Measurements from ENCODE around the gene EIF2S3B. TPM values are rescaled to one million over a fixed set of nuclear protein-coding genes. Genes with fewer than 3 reads are reported as not detected.
"Not testable (repeated sequence)": the region's sequence is repeated elsewhere in the genome, so short reads cannot be mapped to it uniquely, and the experiment has no call there.

EIF2S3B gene
- polyA plus RNA-seq (2013, experiment 1 of 4) = 1.1 TPM
- polyA plus RNA-seq (2013, experiment 2 of 4) = 0.68 TPM
- 0.53 TPM for polyA plus RNA-seq (2013, experiment 3 of 4)
- 0.53 TPM for polyA plus RNA-seq (2013, experiment 4 of 4)

GRCh38 chr12:10505620-10506019 is at the start of gene EIF2S3B:
Gene EIF2S3B (plus strand): TSS chr12:10505890. CDS start chr12:10505903, 13 bp downstream.
- no peaks in the 10 kb centered on the region for H3K9me3 ChIP-seq (ENCODE audit: control insufficient read depth, low read length)
- H3K4me1 ChIP-seq (ENCODE audit: control insufficient read depth, insufficient read depth, low read length) = no peaks in the 10 kb centered on the region
- no peak within 1 kb of the TSS for H3K27ac ChIP-seq (ENCODE audit: insufficient read depth, low read depth, low read length, poor library complexity, severe bottlenecking)
- H3K27me3 ChIP-seq (ENCODE audit: control insufficient read depth, insufficient read depth, low read length, poor library complexity, severe bottlenecking) = no peaks in the 10 kb centered on the region
- WGBS, 2 experiments = 94 to 96% methylated on average over 22 of the region's 22 CpGs
- H3K36me3 ChIP-seq (ENCODE audit: control insufficient read depth, insufficient read depth, low read length) = no peaks in the 10 kb centered on the region
- no peak within 1 kb of the TSS for H3K4me3 ChIP-seq (ENCODE audit: insufficient read depth, low read depth, low read length)

GRCh38 chr12:10456856-10457255 is 48.8 kb upstream of the EIF2S3B start:
- Histone ChIP-seq H3K9me3 (ENCODE audit: control insufficient read depth, low read length) (no peaks in the 10 kb centered on the region), H3K4me3 (ENCODE audit: insufficient read depth, low read depth, low read length) (no peak overlapping the region), H3K4me1 (ENCODE audit: control insufficient read depth, insufficient read depth, low read length) (no peaks in the 10 kb centered on the region), H3K36me3 (ENCODE audit: control insufficient read depth, insufficient read depth, low read length) (no peaks in the 10 kb centered on the region), H3K27ac (ENCODE audit: insufficient read depth, low read depth, low read length, poor library complexity, severe bottlenecking) (no peak overlapping the region), H3K27me3 (ENCODE audit: control insufficient read depth, insufficient read depth, low read length, poor library complexity, severe bottlenecking) (no peaks in the 10 kb centered on the region)
- WGBS, 2 experiments = 89 to 92% methylated on average over 1 to 2 of the region's 2 CpGs

- Histone ChIP-seq H3K4me1 (ENCODE audit: control insufficient read depth, insufficient read depth, low read length) (no peaks in the 10 kb centered on the region), H3K27me3 (ENCODE audit: control insufficient read depth, insufficient read depth, low read length, poor library complexity, severe bottlenecking) (no peaks in the 10 kb centered on the region)
- WGBS, 2 experiments = 82 to 86% methylated on average over 3 of the region's 3 CpGs
Measured at GRCh38 chr12:10457760-10458159, 47.9 kb upstream of the EIF2S3B start.

GRCh38 chr12:10466311-10466710 is 39.4 kb upstream of the EIF2S3B start:
- no peaks in the 10 kb centered on the region for H3K27me3 ChIP-seq (ENCODE audit: control insufficient read depth, insufficient read depth, low read length, poor library complexity, severe bottlenecking)
- no peaks in the 10 kb centered on the region for H3K9me3 ChIP-seq (ENCODE audit: control insufficient read depth, low read length)
- WGBS, 2 experiments = 81 to 88% methylated on average over 4 of the region's 4 CpGs
- no peaks in the 10 kb centered on the region for H3K36me3 ChIP-seq (ENCODE audit: control insufficient read depth, insufficient read depth, low read length)
- no peak overlapping the region for H3K4me3 ChIP-seq (ENCODE audit: insufficient read depth, low read depth, low read length)
- no peak overlapping the region for H3K27ac ChIP-seq (ENCODE audit: insufficient read depth, low read depth, low read length, poor library complexity, severe bottlenecking)
- no peaks in the 10 kb centered on the region for H3K4me1 ChIP-seq (ENCODE audit: control insufficient read depth, insufficient read depth, low read length)

More at GRCh38 chr12:10457760-10458159, 47.9 kb upstream of the EIF2S3B start:
- Histone ChIP-seq H3K9me3 (ENCODE audit: control insufficient read depth, low read length) (no peaks in the 10 kb centered on the region), H3K36me3 (ENCODE audit: control insufficient read depth, insufficient read depth, low read length) (no peaks in the 10 kb centered on the region), H3K27ac (ENCODE audit: insufficient read depth, low read depth, low read length, poor library complexity, severe bottlenecking) (no peak overlapping the region), H3K4me3 (ENCODE audit: insufficient read depth, low read depth, low read length) (no peak overlapping the region)

GRCh38 chr12:10469701-10470100 is 36.0 kb upstream of the EIF2S3B start:
- H3K4me1 ChIP-seq (ENCODE audit: control insufficient read depth, insufficient read depth, low read length) = no peaks in the 10 kb centered on the region
- H3K27me3 ChIP-seq (ENCODE audit: control insufficient read depth, insufficient read depth, low read length, poor library complexity, severe bottlenecking) = no peaks in the 10 kb centered on the region
- no peaks in the 10 kb centered on the region for H3K36me3 ChIP-seq (ENCODE audit: control insufficient read depth, insufficient read depth, low read length)
- no peak overlapping the region for H3K27ac ChIP-seq (ENCODE audit: insufficient read depth, low read depth, low read length, poor library complexity, severe bottlenecking)
- WGBS, 2 experiments = no CpG with 5 or more reads among the region's 1 CpG
- no peak overlapping the region for H3K4me3 ChIP-seq (ENCODE audit: insufficient read depth, low read depth, low read length)
- no peaks in the 10 kb centered on the region for H3K9me3 ChIP-seq (ENCODE audit: control insufficient read depth, low read length)

GRCh38 chr12:10472808-10473207 is 32.9 kb upstream of the EIF2S3B start:
- not testable (repeated sequence) for H3K27me3 ChIP-seq (ENCODE audit: control insufficient read depth, insufficient read depth, low read length, poor library complexity, severe bottlenecking); H3K36me3 ChIP-seq (ENCODE audit: control insufficient read depth, insufficient read depth, low read length); H3K4me3 ChIP-seq (ENCODE audit: insufficient read depth, low read depth, low read length); H3K27ac ChIP-seq (ENCODE audit: insufficient read depth, low read depth, low read length, poor library complexity, severe bottlenecking); H3K4me1 ChIP-seq (ENCODE audit: control insufficient read depth, insufficient read depth, low read length); H3K9me3 ChIP-seq (ENCODE audit: control insufficient read depth, low read length)
- 88 to 94% methylated on average over 5 of the region's 5 CpGs for WGBS, 2 experiments

GRCh38 chr12:10481901-10482300 is 23.8 kb upstream of the EIF2S3B start:
- H3K27ac ChIP-seq (ENCODE audit: insufficient read depth, low read depth, low read length, poor library complexity, severe bottlenecking); H3K4me1 ChIP-seq (ENCODE audit: control insufficient read depth, insufficient read depth, low read length); H3K9me3 ChIP-seq (ENCODE audit: control insufficient read depth, low read length); H3K4me3 ChIP-seq (ENCODE audit: insufficient read depth, low read depth, low read length); H3K27me3 ChIP-seq (ENCODE audit: control insufficient read depth, insufficient read depth, low read length, poor library complexity, severe bottlenecking); H3K36me3 ChIP-seq (ENCODE audit: control insufficient read depth, insufficient read depth, low read length): not testable (repeated sequence)
- WGBS, 2 experiments = 81 to 87% methylated on average over 2 of the region's 2 CpGs

- H3K36me3 ChIP-seq (ENCODE audit: control insufficient read depth, insufficient read depth, low read length); H3K27me3 ChIP-seq (ENCODE audit: control insufficient read depth, insufficient read depth, low read length, poor library complexity, severe bottlenecking); H3K9me3 ChIP-seq (ENCODE audit: control insufficient read depth, low read length); H3K4me3 ChIP-seq (ENCODE audit: insufficient read depth, low read depth, low read length); H3K4me1 ChIP-seq (ENCODE audit: control insufficient read depth, insufficient read depth, low read length); H3K27ac ChIP-seq (ENCODE audit: insufficient read depth, low read depth, low read length, poor library complexity, severe bottlenecking): not testable (repeated sequence)
- 97% methylated on average over 2 of the region's 2 CpGs for WGBS, 2 experiments
Measured at GRCh38 chr12:10487328-10487727, 18.4 kb upstream of the EIF2S3B start.

- Histone ChIP-seq H3K36me3 (ENCODE audit: control insufficient read depth, insufficient read depth, low read length) (no peaks in the 10 kb centered on the region), H3K27ac (ENCODE audit: insufficient read depth, low read depth, low read length, poor library complexity, severe bottlenecking) (no peak overlapping the region), H3K9me3 (ENCODE audit: control insufficient read depth, low read length) (no peaks in the 10 kb centered on the region), H3K27me3 (ENCODE audit: control insufficient read depth, insufficient read depth, low read length, poor library complexity, severe bottlenecking) (no peaks in the 10 kb centered on the region), H3K4me1 (ENCODE audit: control insufficient read depth, insufficient read depth, low read length) (no peaks in the 10 kb centered on the region), H3K4me3 (ENCODE audit: insufficient read depth, low read depth, low read length) (no peak overlapping the region)
- 86 to 89% methylated on average over 3 of the region's 4 CpGs for WGBS, 2 experiments
Measured at GRCh38 chr12:10491766-10492165, 13.9 kb upstream of the EIF2S3B start.

GRCh38 chr12:10497602-10498001 is 8.1 kb upstream of the EIF2S3B start:
- H3K36me3 ChIP-seq (ENCODE audit: control insufficient read depth, insufficient read depth, low read length) = no peaks in the 10 kb centered on the region

GRCh38 chr12:10498042-10498441 is 7.6 kb upstream of the EIF2S3B start:
- no peak overlapping the region for H3K27ac ChIP-seq (ENCODE audit: insufficient read depth, low read depth, low read length, poor library complexity, severe bottlenecking)
- WGBS, 2 experiments = 28 to 40% methylated on average over 1 of the region's 1 CpG

More at GRCh38 chr12:10497602-10498001, 8.1 kb upstream of the EIF2S3B start:
- WGBS, 2 experiments = 85 to 86% methylated on average over 2 of the region's 2 CpGs
- Histone ChIP-seq H3K4me1 (ENCODE audit: control insufficient read depth, insufficient read depth, low read length) (no peaks in the 10 kb centered on the region), H3K4me3 (ENCODE audit: insufficient read depth, low read depth, low read length) (no peak overlapping the region), H3K27ac (ENCODE audit: insufficient read depth, low read depth, low read length, poor library complexity, severe bottlenecking) (no peak overlapping the region), H3K27me3 (ENCODE audit: control insufficient read depth, insufficient read depth, low read length, poor library complexity, severe bottlenecking) (no peaks in the 10 kb centered on the region), H3K9me3 (ENCODE audit: control insufficient read depth, low read length) (no peaks in the 10 kb centered on the region)

More at GRCh38 chr12:10498042-10498441, 7.6 kb upstream of the EIF2S3B start:
- H3K27me3 ChIP-seq (ENCODE audit: control insufficient read depth, insufficient read depth, low read length, poor library complexity, severe bottlenecking) = no peaks in the 10 kb centered on the region
- H3K36me3 ChIP-seq (ENCODE audit: control insufficient read depth, insufficient read depth, low read length) = no peaks in the 10 kb centered on the region
- H3K4me1 ChIP-seq (ENCODE audit: control insufficient read depth, insufficient read depth, low read length) = no peaks in the 10 kb centered on the region
- no peaks in the 10 kb centered on the region for H3K9me3 ChIP-seq (ENCODE audit: control insufficient read depth, low read length)
- no peak overlapping the region for H3K4me3 ChIP-seq (ENCODE audit: insufficient read depth, low read depth, low read length)

Data from ectodermal cell (in vitro differentiated cells).